ENCODE data around the gene PFKFB3.

The PFKFB3 gene

GRCh38 chr10:6220418-6221191 lies 17.9 kb downstream of the PFKFB3 start:
- DNase-seq (ENCODE audit: low spot score), result no peak

- DNase-seq (ENCODE audit: low spot score), result no peak
Measured at GRCh38 chr10:6221192-6221940, 18.6 kb downstream of the PFKFB3 start.

GRCh38 chr10:6221971-6222751 lies 19.4 kb downstream of the PFKFB3 start:
- peak; percentile 75 for DNase-seq (ENCODE audit: low spot score)

- DNase-seq (ENCODE audit: low spot score), result no peak
Measured at GRCh38 chr10:6222755-6223154, 20.0 kb downstream of the PFKFB3 start.

- DNase-seq (ENCODE audit: low spot score), result no peak
Measured at GRCh38 chr10:6223981-6224380, 21.2 kb downstream of the PFKFB3 start.

GRCh38 chr10:6224781-6225180 lies 22.0 kb downstream of the PFKFB3 start:
- DNase-seq (ENCODE audit: low spot score), result no peak

GRCh38 chr10:6225263-6225814 lies 22.6 kb downstream of the PFKFB3 start:
- no peak for DNase-seq (ENCODE audit: low spot score)

- no peak for DNase-seq (ENCODE audit: low spot score)
Measured at GRCh38 chr10:6226216-6226615, 23.5 kb downstream of the PFKFB3 start.

GRCh38 chr10:6227346-6227745 lies 24.6 kb downstream of the PFKFB3 start:
- DNase-seq (ENCODE audit: low spot score), result no peak

- DNase-seq (ENCODE audit: low spot score), result no peak
Measured at GRCh38 chr10:6228010-6228511, 25.3 kb downstream of the PFKFB3 start.

- DNase-seq (ENCODE audit: low spot score), result no peak
Measured at GRCh38 chr10:6228647-6229046, 25.9 kb downstream of the PFKFB3 start.

- DNase-seq (ENCODE audit: low spot score), result no peak
Measured at GRCh38 chr10:6229290-6229689, 26.6 kb downstream of the PFKFB3 start.

- DNase-seq (ENCODE audit: low spot score), result no peak
Measured at GRCh38 chr10:6229746-6230145, 27.0 kb downstream of the PFKFB3 start.

GRCh38 chr10:6230315-6230714 lies 27.6 kb downstream of the PFKFB3 start:
- no peak for DNase-seq (ENCODE audit: low spot score)

GRCh38 chr10:6231146-6231545 lies 28.4 kb downstream of the PFKFB3 start:
- no peak for DNase-seq (ENCODE audit: low spot score)

- DNase-seq (ENCODE audit: low spot score), result no peak
Measured at GRCh38 chr10:6231730-6232129, 29.0 kb downstream of the PFKFB3 start.

GRCh38 chr10:6232225-6232807 lies 29.6 kb downstream of the PFKFB3 start:
- no peak for DNase-seq (ENCODE audit: low spot score)

- no peak for DNase-seq (ENCODE audit: low spot score)
Measured at GRCh38 chr10:6232846-6233724, 30.4 kb downstream of the PFKFB3 start.

GRCh38 chr10:6233725-6234277 lies 31.1 kb downstream of the PFKFB3 start:
- no peak for DNase-seq (ENCODE audit: low spot score)

- no peak for DNase-seq (ENCODE audit: low spot score)
Measured at GRCh38 chr10:6234371-6234770, 31.6 kb downstream of the PFKFB3 start.

Measured in AG08396 (cell line).